Measurements from ENCODE around the gene PER2.
A peak's percentile ranks its signal among the peaks of the same experiment; 100 is the strongest.
"Not testable (repeated sequence)": the region's sequence is repeated elsewhere in the genome, so short reads cannot be mapped to it uniquely, and the experiment has no call there.

Gene PER2, protein sequence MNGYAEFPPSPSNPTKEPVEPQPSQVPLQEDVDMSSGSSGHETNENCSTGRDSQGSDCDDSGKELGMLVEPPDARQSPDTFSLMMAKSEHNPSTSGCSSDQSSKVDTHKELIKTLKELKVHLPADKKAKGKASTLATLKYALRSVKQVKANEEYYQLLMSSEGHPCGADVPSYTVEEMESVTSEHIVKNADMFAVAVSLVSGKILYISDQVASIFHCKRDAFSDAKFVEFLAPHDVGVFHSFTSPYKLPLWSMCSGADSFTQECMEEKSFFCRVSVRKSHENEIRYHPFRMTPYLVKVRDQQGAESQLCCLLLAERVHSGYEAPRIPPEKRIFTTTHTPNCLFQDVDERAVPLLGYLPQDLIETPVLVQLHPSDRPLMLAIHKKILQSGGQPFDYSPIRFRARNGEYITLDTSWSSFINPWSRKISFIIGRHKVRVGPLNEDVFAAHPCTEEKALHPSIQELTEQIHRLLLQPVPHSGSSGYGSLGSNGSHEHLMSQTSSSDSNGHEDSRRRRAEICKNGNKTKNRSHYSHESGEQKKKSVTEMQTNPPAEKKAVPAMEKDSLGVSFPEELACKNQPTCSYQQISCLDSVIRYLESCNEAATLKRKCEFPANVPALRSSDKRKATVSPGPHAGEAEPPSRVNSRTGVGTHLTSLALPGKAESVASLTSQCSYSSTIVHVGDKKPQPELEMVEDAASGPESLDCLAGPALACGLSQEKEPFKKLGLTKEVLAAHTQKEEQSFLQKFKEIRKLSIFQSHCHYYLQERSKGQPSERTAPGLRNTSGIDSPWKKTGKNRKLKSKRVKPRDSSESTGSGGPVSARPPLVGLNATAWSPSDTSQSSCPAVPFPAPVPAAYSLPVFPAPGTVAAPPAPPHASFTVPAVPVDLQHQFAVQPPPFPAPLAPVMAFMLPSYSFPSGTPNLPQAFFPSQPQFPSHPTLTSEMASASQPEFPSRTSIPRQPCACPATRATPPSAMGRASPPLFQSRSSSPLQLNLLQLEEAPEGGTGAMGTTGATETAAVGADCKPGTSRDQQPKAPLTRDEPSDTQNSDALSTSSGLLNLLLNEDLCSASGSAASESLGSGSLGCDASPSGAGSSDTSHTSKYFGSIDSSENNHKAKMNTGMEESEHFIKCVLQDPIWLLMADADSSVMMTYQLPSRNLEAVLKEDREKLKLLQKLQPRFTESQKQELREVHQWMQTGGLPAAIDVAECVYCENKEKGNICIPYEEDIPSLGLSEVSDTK (N-terminal part only)

DNA sequence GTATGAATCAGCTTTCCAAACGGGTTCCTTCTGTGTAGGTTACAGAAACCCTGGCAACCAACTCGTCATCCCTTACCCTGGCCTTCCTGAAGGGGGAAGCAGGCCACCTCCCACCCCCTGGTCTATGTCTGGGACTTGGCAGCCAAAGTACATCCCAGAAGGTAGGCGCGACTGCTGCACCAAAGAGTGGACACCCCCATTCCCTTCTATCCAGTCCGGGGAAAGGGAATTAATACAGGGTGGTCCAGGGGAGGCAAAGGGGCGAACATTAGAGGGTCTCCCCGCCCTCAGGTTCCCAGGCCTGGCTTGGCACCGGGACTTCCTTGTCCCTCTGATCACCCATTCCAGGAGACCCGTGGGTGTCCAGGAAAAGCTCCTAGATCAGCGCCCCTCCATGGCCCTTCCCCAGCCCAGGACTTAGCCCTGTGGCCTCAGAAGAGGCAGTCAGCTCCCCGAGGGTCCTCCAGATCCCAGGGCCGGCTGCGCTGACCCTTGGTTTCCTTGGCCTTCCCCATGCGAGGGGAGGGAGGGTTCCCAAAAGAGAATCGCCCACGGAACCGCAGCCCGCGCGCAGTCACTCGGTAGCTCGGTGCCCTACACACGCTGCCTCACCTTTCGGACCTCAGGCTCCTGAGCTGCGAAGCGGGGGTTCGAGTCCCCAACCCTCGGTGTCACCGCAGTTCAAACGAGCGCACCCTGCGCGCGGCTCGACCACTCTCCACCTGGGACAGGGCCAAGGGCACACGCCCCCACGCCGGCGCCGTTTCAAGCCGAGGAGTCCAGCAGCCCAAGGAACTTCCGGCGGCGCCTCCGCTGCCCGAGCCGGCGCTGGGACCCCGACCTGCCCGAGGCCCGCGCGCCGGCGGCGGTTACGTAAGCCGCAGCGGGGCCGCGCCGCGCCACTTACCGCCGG, at the start of gene PER2:
TSS of gene PER2 (minus strand) at position 874 of the 913 bp plus-strand sequence. CDS start 10,674 bp downstream, outside the sequence.
- TF ChIP-seq, protein P1, sequence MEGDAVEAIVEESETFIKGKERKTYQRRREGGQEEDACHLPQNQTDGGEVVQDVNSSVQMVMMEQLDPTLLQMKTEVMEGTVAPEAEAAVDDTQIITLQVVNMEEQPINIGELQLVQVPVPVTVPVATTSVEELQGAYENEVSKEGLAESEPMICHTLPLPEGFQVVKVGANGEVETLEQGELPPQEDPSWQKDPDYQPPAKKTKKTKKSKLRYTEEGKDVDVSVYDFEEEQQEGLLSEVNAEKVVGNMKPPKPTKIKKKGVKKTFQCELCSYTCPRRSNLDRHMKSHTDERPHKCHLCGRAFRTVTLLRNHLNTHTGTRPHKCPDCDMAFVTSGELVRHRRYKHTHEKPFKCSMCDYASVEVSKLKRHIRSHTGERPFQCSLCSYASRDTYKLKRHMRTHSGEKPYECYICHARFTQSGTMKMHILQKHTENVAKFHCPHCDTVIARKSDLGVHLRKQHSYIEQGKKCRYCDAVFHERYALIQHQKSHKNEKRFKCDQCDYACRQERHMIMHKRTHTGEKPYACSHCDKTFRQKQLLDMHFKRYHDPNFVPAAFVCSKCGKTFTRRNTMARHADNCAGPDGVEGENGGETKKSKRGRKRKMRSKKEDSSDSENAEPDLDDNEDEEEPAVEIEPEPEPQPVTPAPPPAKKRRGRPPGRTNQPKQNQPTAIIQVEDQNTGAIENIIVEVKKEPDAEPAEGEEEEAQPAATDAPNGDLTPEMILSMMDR (IDR thresholded peaks at IDR 0.05; ENCODE audit: borderline replicate concordance, control extremely low read depth, extremely low read depth, insufficient read depth, missing control alignments), result no peak
- peak; percentile 60 for DNase-seq (ENCODE audit: low spot score)
- in situ Hi-C loops (cut with MboI; ENCODE audit: low sequenced_read_pairs, unreplicated experiment), result no loop called here

DNA sequence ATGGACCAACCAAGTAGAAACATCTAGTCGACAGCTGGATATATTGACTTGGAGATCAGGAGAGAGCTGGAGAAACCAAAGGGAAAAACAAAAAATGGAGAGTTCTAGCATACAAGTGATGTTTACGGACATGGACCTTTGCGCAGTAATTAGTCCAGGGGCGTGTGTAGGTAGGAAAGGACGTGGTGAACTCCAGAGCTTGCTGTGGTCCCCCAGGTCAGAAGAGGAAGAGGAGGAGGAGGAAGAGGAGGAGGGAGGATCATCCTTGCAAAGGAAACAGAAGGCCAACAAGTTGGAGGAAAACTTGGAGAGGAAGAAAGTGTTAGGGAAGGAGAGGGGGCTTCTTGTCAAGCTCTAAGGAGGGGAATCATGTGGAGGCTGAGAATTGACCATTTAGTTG, 49.4 kb upstream of the PER2 start:
- TF ChIP-seq, protein P1 (IDR thresholded peaks at IDR 0.05; ENCODE audit: borderline replicate concordance, control extremely low read depth, extremely low read depth, insufficient read depth, missing control alignments), result no peak
- in situ Hi-C loops (cut with MboI; ENCODE audit: low sequenced_read_pairs, unreplicated experiment), result no loop called here
- DNase-seq (ENCODE audit: low spot score), result no peak

DNA sequence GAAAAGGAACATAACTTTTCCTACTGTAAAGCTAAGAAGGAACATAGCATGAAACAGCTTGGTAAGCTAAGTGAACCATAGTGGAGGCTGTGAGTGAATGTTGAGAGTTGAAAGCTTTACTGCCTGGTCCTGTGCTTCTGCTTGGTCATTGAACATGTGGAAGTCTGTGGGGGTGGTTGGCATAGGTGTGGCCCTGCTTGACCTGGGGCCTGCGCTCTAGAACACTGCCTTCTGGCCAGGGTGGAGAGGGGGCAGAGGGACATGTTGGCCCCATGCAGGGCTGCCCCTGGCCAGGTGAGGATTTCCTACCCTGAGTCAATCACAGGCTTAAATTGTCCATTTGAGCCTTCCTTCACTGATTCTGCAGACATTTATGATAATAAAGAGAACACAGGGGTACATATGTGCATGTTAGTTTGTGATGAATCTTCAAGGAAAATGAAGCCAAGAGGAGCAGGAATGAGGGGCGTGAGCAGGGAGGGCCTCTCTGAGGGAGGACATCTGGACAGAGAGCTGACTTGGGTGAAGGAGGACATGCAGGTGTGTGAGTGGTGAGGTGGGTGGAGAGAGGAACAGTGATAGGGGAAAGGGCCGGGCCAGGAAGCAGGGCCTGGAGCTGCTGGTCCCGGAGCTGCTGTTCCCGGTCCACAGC, 48.5 kb upstream of the PER2 start:
- in situ Hi-C loops (cut with MboI; ENCODE audit: low sequenced_read_pairs, unreplicated experiment), result no loop called here
- TF ChIP-seq, protein P1 (IDR thresholded peaks at IDR 0.05; ENCODE audit: borderline replicate concordance, control extremely low read depth, extremely low read depth, insufficient read depth, missing control alignments), result no peak
- DNase-seq (ENCODE audit: low spot score), result no peak

DNA sequence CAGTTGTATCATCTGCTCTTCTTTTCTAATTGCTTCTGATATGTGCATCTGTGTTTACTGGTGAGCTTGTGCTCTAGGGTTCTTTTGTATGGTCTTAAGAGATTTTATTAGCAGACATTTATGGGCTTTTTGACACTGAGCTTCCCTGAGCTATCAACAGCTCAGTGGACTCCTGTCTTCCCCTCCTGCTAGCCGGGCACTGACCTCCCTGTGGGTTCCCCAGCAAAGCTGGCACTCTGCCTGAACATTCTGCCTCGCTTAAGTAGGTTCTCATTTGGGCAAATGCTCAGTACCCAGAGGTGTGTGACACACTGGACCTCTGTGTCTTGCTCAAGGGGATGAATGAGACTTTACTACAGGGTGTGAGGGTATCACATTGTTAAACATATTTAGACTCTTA, 47.7 kb upstream of the PER2 start:
- no peak for DNase-seq (ENCODE audit: low spot score)
- TF ChIP-seq, protein P1 (IDR thresholded peaks at IDR 0.05; ENCODE audit: borderline replicate concordance, control extremely low read depth, extremely low read depth, insufficient read depth, missing control alignments), result no peak
- in situ Hi-C loops (cut with MboI; ENCODE audit: low sequenced_read_pairs, unreplicated experiment), result no loop called here

DNA sequence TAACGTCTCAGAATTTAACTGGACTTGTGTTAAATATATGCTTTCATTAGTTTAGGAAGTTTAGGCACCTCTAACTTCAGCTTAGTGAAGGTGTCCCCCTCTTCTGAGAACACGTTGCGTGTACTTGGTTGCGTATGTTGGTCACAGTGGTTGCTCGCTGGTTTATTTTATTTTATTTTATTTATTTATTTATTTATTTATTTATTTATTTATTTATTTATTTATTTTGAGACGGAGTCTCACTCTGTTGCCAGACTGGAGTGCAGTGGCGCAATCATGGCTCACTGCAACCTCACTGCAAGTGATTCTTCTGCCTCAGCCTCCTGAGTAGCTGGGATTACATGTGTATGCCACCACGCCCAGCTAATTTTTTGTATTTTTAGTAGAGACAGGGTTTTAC, 47.2 kb upstream of the PER2 start:
- in situ Hi-C loops (cut with MboI; ENCODE audit: low sequenced_read_pairs, unreplicated experiment); DNase-seq (ENCODE audit: low spot score): not testable (repeated sequence)

DNA sequence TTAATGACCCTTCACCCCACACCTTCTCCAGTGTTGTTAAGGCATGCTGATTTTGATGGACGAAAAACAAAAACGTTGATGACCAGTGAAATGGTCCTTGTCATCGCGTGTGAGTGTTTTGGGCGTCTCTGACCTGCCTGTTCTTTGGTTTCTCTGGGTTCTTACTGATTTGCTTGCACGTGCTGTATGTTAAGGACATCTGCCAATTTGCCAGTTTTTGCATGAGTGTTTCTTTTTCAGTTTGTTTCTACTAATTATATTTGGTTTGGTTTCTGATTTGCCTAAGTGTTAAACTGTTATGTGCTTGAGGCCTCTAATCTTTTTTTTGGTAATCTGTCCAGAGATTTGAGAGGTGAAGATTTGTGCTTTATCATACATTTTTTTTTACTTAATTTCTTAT, 46.5 kb upstream of the PER2 start:
- in situ Hi-C loops (cut with MboI; ENCODE audit: low sequenced_read_pairs, unreplicated experiment), result no loop called here
- TF ChIP-seq, protein P1 (IDR thresholded peaks at IDR 0.05; ENCODE audit: borderline replicate concordance, control extremely low read depth, extremely low read depth, insufficient read depth, missing control alignments), result no peak
- DNase-seq (ENCODE audit: low spot score), result no peak
